Gastroesophageal sphincter (tissue), 4 donors: Measurements from ENCODE around the gene TMEM39A. TPM values are rescaled to one million over a fixed set of nuclear protein-coding genes. Genes with fewer than 3 reads are reported as not detected.

Experiments
- ATAC-seq: fragments of 150-250 bp; one replicate; pipeline ENCODE4 v1.9.1; 2016; ENCODE audit warnings: mild to moderate bottlenecking, moderate library complexity
- H3K27ac ChIP-seq, 4 donors: fragments of 200-600 bp; sonication (generic) in 3 of 4; 1 replicate in 3 of 4; 2 replicates in 1 of 4; pipeline ENCODE4 v1.5.1; 2016 to 2019
- H3K27me3 ChIP-seq: fragments of 200-600 bp; sonication (generic); one replicate; pipeline ENCODE4 v1.5.1; 2019
- H3K36me3 ChIP-seq, 2 donors: fragments of 200-600 bp; sonication (generic); one replicate each; pipeline ENCODE4 v1.5.1; 2019; ENCODE audit warnings: control low read depth in 1 of 2
- H3K4me1 ChIP-seq, 3 donors: fragments of 200-600 bp; sonication (generic); 1 replicate in 2 of 3; 2 replicates in 1 of 3; pipeline ENCODE4 v1.5.1; 2016 to 2019; ENCODE audit warnings: control low read depth in 2 of 3
- H3K4me3 ChIP-seq, 2 donors: fragments of 200-600 bp; sonication (generic); one replicate each; pipeline ENCODE4 v1.5.1; 2019; ENCODE audit warnings: mild to moderate bottlenecking in 1 of 2, moderate library complexity in 1 of 2
- H3K9me3 ChIP-seq, 3 donors: fragments of 200-600 bp; sonication (generic); one replicate each; pipeline ENCODE4 v1.5.1; 2017 to 2019; ENCODE audit warnings: control low read depth in 2 of 3
- CTCF ChIP-seq, 4 experiments: fragments of 200-600 bp in 2 of 4; fragments of 450-650 bp in 2 of 4; sonication (generic) in 1 of 4; IDR thresholded peaks; one replicate each; pipeline ENCODE4 v1.5.1; 2017 to 2019; ENCODE audit warnings: antibody characterized with exemption in 4 of 4, mild to moderate bottlenecking in 2 of 4, moderate library complexity in 2 of 4
- EP300 ChIP-seq: sonication (generic); formaldehyde crosslinking; IDR thresholded peaks from one replicate; pipeline ENCODE4 v1.6.1; 2017; ENCODE audit warnings: antibody characterized with exemption, mild to moderate bottlenecking
- POLR2A ChIP-seq, 2 donors: fragments of 450-650 bp; IDR thresholded peaks; one replicate each; pipeline ENCODE4 v1.6.1; 2017; ENCODE audit warnings: antibody characterized with exemption in 2 of 2, mild to moderate bottlenecking in 2 of 2, moderate library complexity in 1 of 2
- POLR2AphosphoS5 ChIP-seq: sonication (generic); formaldehyde crosslinking; IDR thresholded peaks from one replicate; pipeline ENCODE4 v1.6.1; 2017; ENCODE audit warnings: antibody characterized with exemption
- WGBS, 2 donors: methylation state at CpG; one replicate each; pipeline ENCODE4 v1.1.5; 2018; ENCODE audit warnings: low coverage in 1 of 2; 5-methylcytosine and 5-hydroxymethylcytosine counted together
- total RNA-seq, 4 donors: library from RNA; depleted of rRNA; stranded (reverse); fragments of >200 nt; gene quantifications; one replicate each; pipeline ENCODE4 v1.1.0, GENCODE V29; 2016

The TMEM39A gene
- total RNA-seq, 4 donors from 2014 or later, result 21.4 to 29.6 (median 25.9) TPM

DNA sequence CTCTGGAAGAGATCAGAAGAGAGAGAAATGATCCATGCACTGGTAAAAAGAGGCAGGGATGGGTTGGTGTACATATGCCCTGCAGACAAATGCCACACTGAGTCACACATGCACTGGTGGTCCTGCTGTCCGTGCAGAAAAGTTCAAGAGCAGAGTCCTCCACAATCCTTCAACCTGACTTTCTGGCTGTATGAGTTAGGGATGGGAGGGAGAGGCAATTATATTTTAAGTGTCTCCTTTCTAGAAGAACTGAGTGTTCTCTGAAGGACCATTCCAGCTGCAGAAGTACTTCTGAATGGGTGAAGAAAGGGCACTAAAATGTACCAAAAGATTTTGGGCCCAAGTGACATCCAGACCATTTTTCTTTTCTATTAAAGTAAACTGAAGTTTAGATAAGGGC, 26.4 kb downstream of the TMEM39A start:
- Histone ChIP-seq H3K4me3 (no peak overlapping the region), H3K27me3 (no peaks in the 10 kb centered on the region), H3K27ac (no peak overlapping the region), H3K9me3 (no peaks in the 10 kb centered on the region), H3K36me3 (peaks cover 7 to 89% of the 10 kb centered on the region in 2 donors), H3K4me1 (no peaks in the 10 kb centered on the region)
- ATAC-seq, result no peak
- TF ChIP-seq POLR2A (IDR thresholded peaks at IDR 0.05) (no peak), CTCF (IDR thresholded peaks at IDR 0.05) (no peak), POLR2AphosphoS5 (no peak), EP300 (no peak)
- WGBS, 2 donors, result 88 to 100% methylated on average over 1 of the region's 1 CpG

DNA sequence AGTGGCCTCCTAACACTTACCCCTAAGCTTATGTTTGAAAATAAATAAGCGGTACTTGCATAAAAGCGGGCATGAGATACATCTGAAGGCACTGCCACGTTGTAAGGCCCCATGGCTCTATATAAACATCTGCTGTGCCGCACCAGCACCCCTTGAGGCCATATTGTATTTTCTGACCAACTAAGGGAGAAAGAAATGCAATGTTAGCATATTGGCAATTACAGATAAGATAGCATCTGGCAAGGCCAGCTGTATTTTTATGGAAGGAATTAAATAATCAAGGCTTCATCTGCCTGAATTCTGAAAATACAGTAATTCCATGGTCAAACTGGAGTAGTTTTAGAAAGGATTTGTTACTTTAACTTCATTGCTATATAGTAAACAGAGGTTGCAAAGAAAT, 28.7 kb downstream of the TMEM39A start:
- Histone ChIP-seq H3K4me1 (no peaks in the 10 kb centered on the region), H3K27me3 (no peaks in the 10 kb centered on the region), H3K9me3 (peaks cover 0 to 4% (median 0%) of the 10 kb centered on the region in 3 donors), H3K27ac (no peak overlapping the region), H3K4me3 (no peak overlapping the region), H3K36me3 (peaks cover 14 to 91% of the 10 kb centered on the region in 2 donors)
- ATAC-seq, result no peak
- TF ChIP-seq EP300 (no peak), POLR2A (IDR thresholded peaks at IDR 0.05) (no peak), POLR2AphosphoS5 (no peak), CTCF (IDR thresholded peaks at IDR 0.05) (no peak)
- WGBS, 2 donors, result 96 to 100% methylated on average over 2 to 4 of the region's 4 CpGs

- Histone ChIP-seq H3K9me3 (peaks cover 0 to 13% (median 0%) of the 10 kb centered on the region in 3 donors), H3K4me1 (no peaks in the 10 kb centered on the region), H3K36me3 (peaks cover 14 to 97% of the 10 kb centered on the region in 2 donors), H3K4me3 (no peak overlapping the region), H3K27ac (no peak overlapping the region), H3K27me3 (no peaks in the 10 kb centered on the region)
- ATAC-seq, result no peak
- TF ChIP-seq CTCF (IDR thresholded peaks at IDR 0.05), result no peak
- no peak for TF ChIP-seq POLR2AphosphoS5
- no peak for TF ChIP-seq POLR2A (IDR thresholded peaks at IDR 0.05)
- TF ChIP-seq EP300, result no peak
- 88% methylated on average over 2 to 3 of the region's 3 CpGs for WGBS, 2 donors
Observed at GRCh38 chr3:119433613-119434325, 29.6 kb downstream of the TMEM39A start.

- Histone ChIP-seq H3K27ac (no peak overlapping the region), H3K27me3 (no peaks in the 10 kb centered on the region), H3K4me1 (no peaks in the 10 kb centered on the region), H3K4me3 (no peak overlapping the region), H3K9me3 (peaks cover 0 to 53% (median 3%) of the 10 kb centered on the region in 3 donors), H3K36me3 (peaks cover 9 to 60% of the 10 kb centered on the region in 2 donors)
- WGBS, 2 donors, result 71 to 91% methylated on average over 1 of the region's 1 CpG
- no peak for ATAC-seq
- TF ChIP-seq EP300 (no peak), POLR2AphosphoS5 (no peak), CTCF (IDR thresholded peaks at IDR 0.05) (no peak), POLR2A (IDR thresholded peaks at IDR 0.05) (no peak)
Observed at GRCh38 chr3:119428538-119428937, 34.9 kb downstream of the TMEM39A start.

DNA sequence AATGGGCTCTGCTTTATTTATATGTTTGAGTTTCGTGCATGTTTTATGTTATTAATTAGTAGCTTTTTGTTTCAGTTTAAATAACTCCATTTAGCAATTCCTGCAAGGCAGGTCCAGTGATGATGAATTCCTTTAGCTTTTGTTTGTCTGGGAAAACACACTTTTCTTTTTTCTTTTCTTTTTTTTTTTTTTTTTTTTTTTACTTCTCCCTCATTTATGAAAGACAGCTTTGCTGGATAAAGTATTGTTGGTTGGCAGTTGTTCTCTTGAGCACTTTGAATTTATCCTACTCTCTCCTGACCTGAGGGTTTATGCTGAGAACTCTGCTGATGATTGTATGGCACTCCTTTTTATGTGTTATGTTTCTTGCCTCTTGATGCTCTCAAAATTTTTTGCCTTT, 35.7 kb downstream of the TMEM39A start:
- ATAC-seq, result no peak
- 87 to 100% methylated on average over 1 of the region's 1 CpG for WGBS, 2 donors
- Histone ChIP-seq H3K9me3 (peaks cover 0 to 53% (median 3%) of the 10 kb centered on the region in 3 donors), H3K27me3 (no peaks in the 10 kb centered on the region), H3K27ac (no peak overlapping the region), H3K4me3 (no peak overlapping the region), H3K36me3 (peaks cover 9 to 51% of the 10 kb centered on the region in 2 donors), H3K4me1 (no peaks in the 10 kb centered on the region)
- no peak for TF ChIP-seq POLR2AphosphoS5
- TF ChIP-seq POLR2A (IDR thresholded peaks at IDR 0.05), result no peak
- TF ChIP-seq CTCF (IDR thresholded peaks at IDR 0.05), result no peak
- TF ChIP-seq EP300, result no peak
